ENCODE data around the gene FOXL2. TPM values are rescaled to one million over a fixed set of nuclear protein-coding genes. Genes with fewer than 3 reads are reported as not detected.

The FOXL2 gene
- total and polyA plus RNA-seq, 2 of the 4 experiments (the other 2 are of a cell fraction) = 0.07 TPM; not detected in 1

GRCh38 chr3:138948371-138949001, 1.5 kb upstream of the FOXL2 start:
- Histone ChIP-seq H2AFZ (replicated peaks; ENCODE audit: low read length, poor library complexity) (no peak overlapping the region), H4K8ac (ENCODE audit: low read depth in 2 of 2, low read length in 2 of 2) (no peak overlapping the region), H3K27ac (ENCODE audit: insufficient read depth, low read length) (no peak overlapping the region), H4K91ac (ENCODE audit: insufficient read depth, low read depth, low read length) (no peak overlapping the region), H3K4ac (ENCODE audit: low read depth, low read length) (no peak overlapping the region), H4K5ac (ENCODE audit: low read depth, low read length) (no peak overlapping the region), H2BK15ac (ENCODE audit: low read depth, low read length) (no peak overlapping the region), H3K4me1 (ENCODE audit: control insufficient read depth, insufficient read depth, low read length) (peaks cover 2% of the 10 kb centered on the region; the same call in 1 of the 2 replicates), H3K9ac (ENCODE audit: low read depth, low read length) (no peak overlapping the region), H3K4me2 (ENCODE audit: low read depth, low read length) (no peak overlapping the region), H3K9me3 (ENCODE audit: control insufficient read depth, insufficient read depth, low read length) (peaks cover 7% of the 10 kb centered on the region), H3K27me3 (ENCODE audit: control insufficient read depth, insufficient read depth, low read length) (peaks cover 89% of the 10 kb centered on the region), H3K4me3 (ENCODE audit: insufficient read depth, low read depth, low read length) (no peak overlapping the region), H3K18ac (ENCODE audit: low read depth, low read length) (no peak overlapping the region), H2BK5ac (ENCODE audit: low read depth, low read length, poor library complexity, severe bottlenecking) (no peak overlapping the region), H3K14ac (replicated peaks; ENCODE audit: low read depth, low read length) (no peak overlapping the region), H2BK20ac (ENCODE audit: low read depth, low read length) (no peak overlapping the region), H2AK9ac (replicated peaks; ENCODE audit: low read depth, low read length, poor library complexity) (no peak overlapping the region), H3K79me1 (ENCODE audit: low read depth in 1 of 2, low read length in 2 of 2) (no peaks in the 10 kb centered on the region), H4K20me1 (ENCODE audit: insufficient read depth, low read length) (peaks cover 6% of the 10 kb centered on the region), H3K23ac (ENCODE audit: low read depth, low read length) (no peak overlapping the region; the same call in 1 of the 2 replicates), H3K36me3 (ENCODE audit: control insufficient read depth, insufficient read depth, low read length) (no peaks in the 10 kb centered on the region), H3K56ac (ENCODE audit: extremely low read depth, insufficient read depth, low read length) (no peak overlapping the region), H3K9me1 (ENCODE audit: insufficient read depth, low read length) (0 out of 2 replicates have a peak, but pooled peaks cover 3% of the 10 kb centered on the region), H2BK120ac (ENCODE audit: low read depth, low read length) (no peak overlapping the region), H2AK5ac (ENCODE audit: low read depth, low read length) (no peak overlapping the region)
- ATAC-seq (ENCODE audit: low read depth) = no peak
- TF ChIP-seq POLR2A (IDR thresholded peaks at IDR 0.05; ENCODE audit: low read depth, low read length) (no peak), MAZ (IDR thresholded peaks at IDR 0.05; ENCODE audit: borderline replicate concordance, low read depth, low read length) (no peak), SMC3 (IDR thresholded peaks at IDR 0.05; ENCODE audit: low read depth, low read length) (no peak), NFE2L2 (IDR thresholded peaks at IDR 0.05; ENCODE audit: low read depth, low read length) (no peak), MAFK (IDR thresholded peaks at IDR 0.05; ENCODE audit: low read depth, low read length) (no peak), ELK1 (IDR thresholded peaks at IDR 0.05; ENCODE audit: borderline replicate concordance, low read depth, low read length) (no peak), BHLHE40 (IDR thresholded peaks at IDR 0.05; ENCODE audit: low read depth, low read length) (no peak), RAD21 (IDR thresholded peaks at IDR 0.05; ENCODE audit: low read length) (no peak), FOS (IDR thresholded peaks at IDR 0.05; ENCODE audit: low read depth, low read length) (no peak)
- TF ChIP-seq, protein P1, sequence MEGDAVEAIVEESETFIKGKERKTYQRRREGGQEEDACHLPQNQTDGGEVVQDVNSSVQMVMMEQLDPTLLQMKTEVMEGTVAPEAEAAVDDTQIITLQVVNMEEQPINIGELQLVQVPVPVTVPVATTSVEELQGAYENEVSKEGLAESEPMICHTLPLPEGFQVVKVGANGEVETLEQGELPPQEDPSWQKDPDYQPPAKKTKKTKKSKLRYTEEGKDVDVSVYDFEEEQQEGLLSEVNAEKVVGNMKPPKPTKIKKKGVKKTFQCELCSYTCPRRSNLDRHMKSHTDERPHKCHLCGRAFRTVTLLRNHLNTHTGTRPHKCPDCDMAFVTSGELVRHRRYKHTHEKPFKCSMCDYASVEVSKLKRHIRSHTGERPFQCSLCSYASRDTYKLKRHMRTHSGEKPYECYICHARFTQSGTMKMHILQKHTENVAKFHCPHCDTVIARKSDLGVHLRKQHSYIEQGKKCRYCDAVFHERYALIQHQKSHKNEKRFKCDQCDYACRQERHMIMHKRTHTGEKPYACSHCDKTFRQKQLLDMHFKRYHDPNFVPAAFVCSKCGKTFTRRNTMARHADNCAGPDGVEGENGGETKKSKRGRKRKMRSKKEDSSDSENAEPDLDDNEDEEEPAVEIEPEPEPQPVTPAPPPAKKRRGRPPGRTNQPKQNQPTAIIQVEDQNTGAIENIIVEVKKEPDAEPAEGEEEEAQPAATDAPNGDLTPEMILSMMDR (conservative IDR thresholded peaks at IDR 0.05; ENCODE audit: low read depth, low read length) = no peak
- in situ Hi-C loops (cut with MboI; ENCODE audit: low sequenced_read_pairs) = no loop called here
- dilution Hi-C loops (cut with HindIII; ENCODE audit: low sequenced_read_pairs, unreplicated experiment) = no loop called here
- intact Hi-C loops (cut with micrococcal nuclease) = no loop called here
- POLR2A ChIA-PET (ENCODE audit: unreplicated experiment) = no interaction called here
- no CpG with 5 or more reads among the region's 3 CpGs for WGBS, 2 experiments (ENCODE audit: extremely low coverage in 2 of 2, insufficient read length in 1 of 2)
- no peak for DNase-seq
- no TSS peak for BruUV-seq (replicated peaks)
- CTCF ChIA-PET = interaction anchor here (0.6 kb wide), 1 partner anchor 329 kb away, joined by 3 read pairs; no protein-coding TSS in a partner anchor
